C4-2B (cell line): ENCODE data around the gene NODAL.

Source experiments
- ZFX ChIP-seq: fragments of 450-650 bp; IDR thresholded peaks from 2 replicates; pipeline ENCODE4 v1.6.1; 2017
- TF ChIP-seq, protein P1 (sequence below): fragments of 450-650 bp; conservative IDR thresholded peaks from 2 replicates; pipeline ENCODE4 v1.5.1; 2017; ENCODE audit warnings: mild to moderate bottlenecking

DNA sequence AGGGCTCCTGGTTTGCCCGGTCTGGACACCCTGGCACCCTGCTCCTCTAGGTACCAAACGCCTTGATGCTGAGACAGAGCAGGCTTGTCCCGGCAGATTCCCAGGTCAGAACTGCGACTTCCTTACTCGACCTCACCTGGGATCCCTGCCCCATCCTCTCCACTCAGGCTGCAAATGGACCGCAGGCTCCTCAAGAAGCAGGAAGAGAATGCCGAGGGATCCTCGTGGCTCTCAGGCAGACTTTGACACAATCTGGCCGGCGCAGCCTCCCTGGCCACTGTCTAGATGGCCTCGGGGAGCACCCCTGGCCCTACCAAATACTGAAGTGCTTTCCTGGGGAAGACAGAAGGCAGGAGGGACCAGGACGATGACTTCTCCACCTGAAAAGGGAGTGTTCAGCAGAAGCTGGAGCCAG, 421 bp upstream of the NODAL start:
- TF ChIP-seq, protein P1, sequence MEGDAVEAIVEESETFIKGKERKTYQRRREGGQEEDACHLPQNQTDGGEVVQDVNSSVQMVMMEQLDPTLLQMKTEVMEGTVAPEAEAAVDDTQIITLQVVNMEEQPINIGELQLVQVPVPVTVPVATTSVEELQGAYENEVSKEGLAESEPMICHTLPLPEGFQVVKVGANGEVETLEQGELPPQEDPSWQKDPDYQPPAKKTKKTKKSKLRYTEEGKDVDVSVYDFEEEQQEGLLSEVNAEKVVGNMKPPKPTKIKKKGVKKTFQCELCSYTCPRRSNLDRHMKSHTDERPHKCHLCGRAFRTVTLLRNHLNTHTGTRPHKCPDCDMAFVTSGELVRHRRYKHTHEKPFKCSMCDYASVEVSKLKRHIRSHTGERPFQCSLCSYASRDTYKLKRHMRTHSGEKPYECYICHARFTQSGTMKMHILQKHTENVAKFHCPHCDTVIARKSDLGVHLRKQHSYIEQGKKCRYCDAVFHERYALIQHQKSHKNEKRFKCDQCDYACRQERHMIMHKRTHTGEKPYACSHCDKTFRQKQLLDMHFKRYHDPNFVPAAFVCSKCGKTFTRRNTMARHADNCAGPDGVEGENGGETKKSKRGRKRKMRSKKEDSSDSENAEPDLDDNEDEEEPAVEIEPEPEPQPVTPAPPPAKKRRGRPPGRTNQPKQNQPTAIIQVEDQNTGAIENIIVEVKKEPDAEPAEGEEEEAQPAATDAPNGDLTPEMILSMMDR = no peak
- TF ChIP-seq ZFX = no peak
